SKM-1 (cell line): ENCODE measurements around the gene PARP12.

ENCODE experiments used
- DNase-seq: peaks from one replicate; lab custom pipeline; 2025; ENCODE audit not compliant: unreplicated experiment; lab: John Stamatoyannopoulos, UW

Gene PARP12

GRCh38 chr7:140060243-140060630 is 2.5 kb downstream of the PARP12 start:
- DNase-seq, result no peak

- no peak for DNase-seq
Observed at GRCh38 chr7:140059273-140060242, 3.2 kb downstream of the PARP12 start.

- DNase-seq, result no peak
Observed at GRCh38 chr7:140058517-140058916, 4.2 kb downstream of the PARP12 start.

- no peak for DNase-seq
Observed at GRCh38 chr7:140057143-140057535, 5.6 kb downstream of the PARP12 start.

GRCh38 chr7:140056431-140057142 is 6.2 kb downstream of the PARP12 start:
- no peak for DNase-seq

- no peak for DNase-seq
Observed at GRCh38 chr7:140055833-140056232, 6.9 kb downstream of the PARP12 start.

- DNase-seq, result no peak
Observed at GRCh38 chr7:140054751-140055150, 8.0 kb downstream of the PARP12 start.

GRCh38 chr7:140053812-140054539 is 8.8 kb downstream of the PARP12 start:
- no peak for DNase-seq

GRCh38 chr7:140051820-140052219 is 10.9 kb downstream of the PARP12 start:
- DNase-seq, result no peak

GRCh38 chr7:140050100-140050499 is 12.7 kb downstream of the PARP12 start:
- DNase-seq, result no peak

GRCh38 chr7:140049339-140050024 is 13.3 kb downstream of the PARP12 start:
- DNase-seq, result no peak

- DNase-seq, result no peak
Observed at GRCh38 chr7:140048989-140049338, 13.8 kb downstream of the PARP12 start.

- DNase-seq, result no peak
Observed at GRCh38 chr7:140048138-140048537, 14.6 kb downstream of the PARP12 start.

- DNase-seq, result no peak
Observed at GRCh38 chr7:140047197-140047596, 15.6 kb downstream of the PARP12 start.

- DNase-seq, result no peak
Observed at GRCh38 chr7:140045697-140046096, 17.1 kb downstream of the PARP12 start.

- DNase-seq, result no peak
Observed at GRCh38 chr7:140044251-140044650, 18.5 kb downstream of the PARP12 start.

GRCh38 chr7:140042386-140042670 is 20.4 kb downstream of the PARP12 start:
- DNase-seq, result no peak

GRCh38 chr7:140041659-140042385 is 20.9 kb downstream of the PARP12 start:
- DNase-seq, result no peak

GRCh38 chr7:140039896-140040295 is 22.9 kb downstream of the PARP12 start:
- DNase-seq, result no peak

GRCh38 chr7:140039066-140039465 is 23.7 kb downstream of the PARP12 start:
- no peak for DNase-seq
